Immature natural killer cell (primary cell): ENCODE measurements around the gene CNPY3. TPM values are rescaled to one million over a fixed set of nuclear protein-coding genes. Genes with fewer than 3 reads are reported as not detected.
"Not testable (repeated sequence)": the region's sequence is repeated elsewhere in the genome, so short reads cannot be mapped to it uniquely, and the experiment has no call there.

Experiments
- DNase-seq, 3 donors: peaks; one replicate each; pipeline ENCODE4 v3.0.0; 2022; ENCODE audit warnings: mixed read lengths in 1 of 3
- H3K27ac Mint-ChIP-seq, 6 donors: one replicate each; pipeline ENCODE4 v1.8.0; 2020; ENCODE audit warnings: mixed read lengths in 6 of 6, mild to moderate bottlenecking in 5 of 6, inconsistent platforms in 4 of 6, moderate library complexity in 3 of 6
- H3K27me3 Mint-ChIP-seq, 3 donors: one replicate each; pipeline ENCODE4 v1.8.0; 2020 to 2021; ENCODE audit warnings: low read depth in 3 of 3, mild to moderate bottlenecking in 3 of 3, mixed read lengths in 3 of 3, moderate library complexity in 3 of 3, inconsistent platforms in 1 of 3
- H3K36me3 Mint-ChIP-seq, 3 donors: one replicate each; pipeline ENCODE4 v1.8.0; 2020; ENCODE audit warnings: mixed read lengths in 3 of 3, inconsistent platforms in 2 of 3, mild to moderate bottlenecking in 2 of 3
- H3K4me1 Mint-ChIP-seq, 2 donors: one replicate each; pipeline ENCODE4 v1.8.0; 2020; ENCODE audit warnings: inconsistent platforms in 2 of 2, mild to moderate bottlenecking in 2 of 2, mixed read lengths in 2 of 2, moderate library complexity in 1 of 2
- H3K4me3 Mint-ChIP-seq, 5 donors: one replicate each; pipeline ENCODE4 v1.8.0; 2020; ENCODE audit warnings: mild to moderate bottlenecking in 5 of 5, mixed read lengths in 5 of 5, inconsistent platforms in 3 of 5, moderate library complexity in 3 of 5
- H3K9me3 Mint-ChIP-seq, 6 donors: one replicate each; pipeline ENCODE4 v1.8.0; 2020; ENCODE audit warnings: mild to moderate bottlenecking in 6 of 6, mixed read lengths in 6 of 6, inconsistent platforms in 4 of 6, moderate library complexity in 3 of 6
- polyA plus RNA-seq, 3 donors: library from polyadenylated mRNA; unstranded; fragments of 300-500 nt; fragmentation: Illumina TruSeq; gene quantifications; one replicate each; pipeline ENCODE4 v1.2.3, GENCODE V29; 2021

CNPY3 gene
- polyA plus RNA-seq, result 100 to 1,000 TPM in 2 of 3 donors, 10 to 100 TPM in 1; 92.9 to 129 (median 119) TPM

DNA sequence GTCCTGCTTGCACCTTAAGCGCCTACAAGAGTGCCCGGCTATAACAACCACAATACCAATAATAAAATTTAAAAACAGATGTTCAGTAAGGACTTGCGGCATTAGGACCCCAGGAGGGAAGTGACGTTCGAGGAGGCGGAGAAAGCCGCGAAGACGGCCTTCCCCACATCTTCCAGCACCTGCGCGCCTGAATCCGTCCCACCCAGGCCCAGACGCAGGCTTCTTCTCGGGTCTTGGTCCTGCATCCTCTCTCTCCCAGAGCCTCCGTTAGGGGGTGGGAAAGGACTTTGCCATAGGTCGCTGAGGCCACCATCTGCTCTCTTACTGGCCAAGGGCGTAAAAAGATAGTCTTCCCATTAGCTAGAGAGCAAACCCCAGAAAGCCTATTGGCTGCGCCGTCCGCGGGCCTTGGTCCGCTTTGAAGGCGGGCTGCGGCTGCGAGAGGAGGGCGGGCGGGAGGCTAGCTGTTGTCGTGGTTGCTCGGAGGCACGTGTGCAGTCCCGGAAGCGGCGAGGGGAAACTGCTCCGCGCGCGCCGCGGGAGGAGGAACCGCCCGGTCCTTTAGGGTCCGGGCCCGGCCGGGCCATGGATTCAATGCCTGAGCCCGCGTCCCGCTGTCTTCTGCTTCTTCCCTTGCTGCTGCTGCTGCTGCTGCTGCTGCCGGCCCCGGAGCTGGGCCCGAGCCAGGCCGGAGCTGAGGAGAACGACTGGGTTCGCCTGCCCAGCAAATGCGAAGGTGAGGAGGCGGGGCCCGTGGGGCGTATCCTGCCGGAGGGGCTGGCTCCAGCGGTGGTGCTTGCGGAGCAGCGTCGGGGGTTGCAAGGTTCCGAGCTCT is at the start of gene CNPY3:
Gene CNPY3 (plus strand): TSS at position 495 of the 835 bp plus-strand sequence. CDS start 91 bp downstream, at position 586.
- H3K4me1 Mint-ChIP-seq, result peaks cover 51 to 54% of the 10 kb centered on the region in 2 donors
- peak within 1 kb of the TSS; percentile 96 to 100 (median 99) for H3K27ac Mint-ChIP-seq
- no peaks in the 10 kb centered on the region for H3K9me3 Mint-ChIP-seq
- peaks cover 0 to 4% (median 0%) of the 10 kb centered on the region in 3 donors for H3K36me3 Mint-ChIP-seq
- peak within 1 kb of the TSS; percentile 95 to 99 (median 97) for H3K4me3 Mint-ChIP-seq
- peak; percentile 95 to 97 (median 96) for DNase-seq
- peaks cover 2 to 17% (median 13%) of the 10 kb centered on the region in 3 donors for H3K27me3 Mint-ChIP-seq

DNA sequence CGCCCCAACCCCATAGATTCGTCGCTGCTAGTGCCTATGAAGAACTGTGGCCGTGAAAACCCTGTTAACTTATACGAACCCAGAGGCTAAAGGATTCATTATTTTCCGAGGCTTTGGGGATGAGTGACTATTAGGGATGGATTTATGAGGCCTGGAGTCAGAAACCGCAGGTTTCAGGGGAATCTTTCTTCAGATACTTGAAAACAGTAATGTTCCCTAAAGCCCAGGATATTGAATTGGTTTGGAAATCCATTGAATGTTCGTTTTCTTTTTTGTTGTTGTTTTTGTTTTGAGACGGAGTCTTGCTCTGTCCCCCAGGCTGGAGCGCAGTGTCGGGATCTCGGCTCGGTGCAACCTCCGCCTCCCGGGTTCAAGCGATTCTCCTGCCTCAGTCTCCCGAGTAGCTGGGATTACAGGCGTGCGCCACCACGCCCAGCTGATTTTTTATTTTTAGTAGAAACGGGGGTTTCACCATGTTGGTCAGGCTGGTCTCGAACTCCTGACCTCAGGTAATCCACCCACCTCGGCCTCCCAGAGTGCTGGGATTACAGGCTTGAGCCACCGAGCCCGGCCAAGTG is 49.0 kb upstream of the CNPY3 start:
- not testable (repeated sequence) for H3K9me3 Mint-ChIP-seq, DNase-seq
- Mint-ChIP-seq H3K27me3 (peaks cover 8 to 10% (median 9%) of the 10 kb centered on the region in 3 donors), H3K36me3 (peaks cover 11 to 19% (median 16%) of the 10 kb centered on the region in 3 donors), H3K27ac (peak overlapping the region; percentile 95 to 99 (median 97)), H3K4me1 (peaks cover 25 to 35% of the 10 kb centered on the region in 2 donors), H3K4me3 (peak overlapping the region; percentile 94 to 98 (median 96))

GRCh38 chr6:42880871-42881270 is 48.4 kb upstream of the CNPY3 start:
- Mint-ChIP-seq H3K4me3 (peak overlapping the region; percentile 94 to 98 (median 96)), H3K36me3 (peaks cover 11 to 22% (median 19%) of the 10 kb centered on the region in 3 donors), H3K27ac (peak overlapping the region; percentile 95 to 99 (median 97)), H3K4me1 (peaks cover 25 to 35% of the 10 kb centered on the region in 2 donors), H3K27me3 (peaks cover 8 to 10% (median 9%) of the 10 kb centered on the region in 3 donors)
- not testable (repeated sequence) for H3K9me3 Mint-ChIP-seq, DNase-seq

DNA sequence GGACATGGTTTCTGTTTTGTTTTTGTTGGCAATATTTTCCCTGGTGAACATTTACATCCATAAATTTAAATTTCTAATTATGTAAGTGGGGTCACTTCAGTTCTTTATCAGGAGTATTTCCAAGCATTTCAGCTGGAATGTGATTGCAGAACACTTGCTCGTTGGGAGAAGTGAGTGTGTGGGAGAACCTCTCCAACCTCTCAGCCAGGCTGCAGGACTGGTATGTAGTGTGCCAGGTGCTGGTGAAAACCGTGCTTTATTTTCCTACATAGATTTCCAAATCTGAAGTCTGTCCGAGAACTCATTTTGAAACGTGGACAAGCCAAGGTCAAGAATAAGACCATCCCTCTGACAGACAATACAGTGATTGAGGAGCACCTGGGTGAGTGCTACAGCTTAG is 43.6 kb upstream of the CNPY3 start:
- H3K27ac Mint-ChIP-seq, result peak overlapping the region in 1 of 6 donors; percentile 14
- no peak for DNase-seq
- H3K4me3 Mint-ChIP-seq, result no peak overlapping the region
- H3K4me1 Mint-ChIP-seq, result peaks cover 16 to 28% of the 10 kb centered on the region in 2 donors
- H3K27me3 Mint-ChIP-seq, result peaks cover 2 to 3% (median 2%) of the 10 kb centered on the region in 3 donors
- H3K36me3 Mint-ChIP-seq, result peaks cover 15 to 29% (median 25%) of the 10 kb centered on the region in 3 donors
- no peaks in the 10 kb centered on the region for H3K9me3 Mint-ChIP-seq

DNA sequence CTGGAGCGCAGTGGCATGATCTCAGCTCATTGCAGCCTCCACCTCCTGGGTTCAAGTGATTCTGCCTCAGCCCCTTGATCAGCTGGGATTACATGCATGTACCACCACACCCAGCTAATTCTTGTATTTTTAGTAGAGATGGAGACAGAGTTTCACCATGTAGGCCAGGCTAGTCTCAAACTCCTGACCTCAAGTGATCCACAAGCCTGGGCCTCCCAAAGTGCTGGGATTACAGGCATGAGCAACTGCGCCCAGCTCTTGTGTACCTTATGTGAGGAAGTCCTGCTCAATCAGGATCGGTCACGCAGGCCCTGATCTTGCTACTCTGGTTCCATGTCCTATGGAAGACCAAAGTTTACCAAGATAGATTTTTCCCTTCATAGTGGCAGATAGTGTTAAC is 41.1 kb upstream of the CNPY3 start:
- H3K9me3 Mint-ChIP-seq, H3K27me3 Mint-ChIP-seq, DNase-seq, H3K4me3 Mint-ChIP-seq: not testable (repeated sequence)
- Mint-ChIP-seq H3K4me1 (peaks cover 19 to 26% of the 10 kb centered on the region in 2 donors), H3K36me3 (peaks cover 12 to 26% (median 20%) of the 10 kb centered on the region in 3 donors), H3K27ac (peak overlapping the region in 1 of 6 donors; percentile 30)

GRCh38 chr6:42889815-42890214 is 39.5 kb upstream of the CNPY3 start:
- Mint-ChIP-seq H3K27ac (peak overlapping the region; percentile 85 to 97 (median 94)), H3K4me3 (peak overlapping the region; percentile 96 to 99 (median 98)), H3K36me3 (peaks cover 4 to 14% (median 10%) of the 10 kb centered on the region in 3 donors), H3K4me1 (peaks cover 15 to 16% of the 10 kb centered on the region in 2 donors), H3K9me3 (no peaks in the 10 kb centered on the region), H3K27me3 (peaks cover 4 to 5% (median 4%) of the 10 kb centered on the region in 3 donors)
- no peak for DNase-seq

DNA sequence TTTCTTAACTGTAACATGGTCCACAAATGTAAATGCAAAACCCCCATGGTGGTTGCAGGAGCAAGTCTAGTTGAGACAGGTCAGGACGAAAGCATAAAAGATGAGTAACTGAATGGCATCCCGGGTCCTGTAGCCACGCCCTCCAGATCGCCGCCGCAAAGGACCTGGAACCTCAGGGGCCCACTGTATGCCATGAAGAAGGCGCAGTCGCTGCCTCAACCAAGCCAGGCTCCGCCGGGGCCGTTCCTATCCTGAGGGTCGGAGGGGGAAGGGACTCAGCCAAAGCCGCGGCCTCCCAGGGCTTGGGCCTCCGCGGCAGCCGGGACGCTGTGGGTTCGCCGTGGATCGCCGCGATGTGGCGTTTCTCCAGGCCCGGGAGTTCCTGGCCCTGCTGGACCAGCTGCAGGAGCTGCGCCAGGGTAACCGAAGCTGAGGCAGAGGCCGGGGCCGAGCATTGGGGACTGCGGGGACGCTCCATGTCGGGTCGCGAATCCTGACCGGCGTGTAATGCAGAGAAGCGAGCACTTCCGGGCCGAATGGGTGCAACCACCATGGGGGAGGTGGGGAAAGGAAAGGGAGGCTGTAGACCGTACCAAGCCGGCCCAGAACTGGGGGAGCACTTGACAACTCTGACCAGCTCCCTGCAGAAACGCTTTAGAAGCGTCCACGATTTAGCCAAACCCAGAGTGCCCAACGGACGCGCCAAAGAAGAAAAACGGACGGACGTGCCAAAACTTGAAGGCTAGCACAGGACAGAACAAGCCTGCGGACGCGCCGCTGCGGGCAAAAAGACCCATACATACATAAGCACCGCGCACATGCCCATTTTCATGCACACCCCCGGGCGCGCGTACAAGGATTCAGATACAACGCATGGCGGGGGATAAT is 38.7 kb upstream of the CNPY3 start:
- Mint-ChIP-seq H3K9me3 (no peaks in the 10 kb centered on the region), H3K36me3 (peaks cover 4 to 13% (median 10%) of the 10 kb centered on the region in 3 donors), H3K27me3 (peaks cover 4 to 5% (median 4%) of the 10 kb centered on the region in 3 donors), H3K4me1 (peaks cover 15 to 16% of the 10 kb centered on the region in 2 donors), H3K4me3 (peak overlapping the region; percentile 96 to 99 (median 98)), H3K27ac (peak overlapping the region; percentile 85 to 97 (median 94))
- DNase-seq, result peak; percentile 89 to 90 (median 89)

DNA sequence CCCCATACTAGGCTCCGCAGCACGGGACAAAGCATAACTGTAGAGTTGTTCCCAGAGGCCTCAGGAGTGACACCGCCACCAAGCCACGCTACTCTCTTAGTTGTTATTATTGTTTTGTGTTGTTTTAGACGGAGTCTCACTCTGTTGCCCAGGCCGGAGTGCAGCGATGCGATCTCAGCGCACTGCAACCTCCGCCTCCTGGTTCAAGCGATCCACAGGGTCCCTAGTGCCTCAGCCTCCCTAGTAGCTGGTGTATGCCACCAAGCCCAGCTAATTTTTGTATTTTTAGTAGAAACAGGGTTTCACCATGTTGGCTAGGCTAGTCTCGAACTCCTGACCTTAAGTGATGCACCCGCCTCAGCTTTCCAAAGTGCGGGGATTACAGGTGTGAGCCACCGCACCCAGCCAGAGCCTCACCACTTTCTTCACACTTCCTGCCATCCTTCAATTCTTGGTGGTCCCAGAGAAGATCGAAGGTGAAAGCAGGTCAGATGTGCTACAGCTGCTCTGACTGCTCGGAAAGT is 38.0 kb upstream of the CNPY3 start:
- H3K4me3 Mint-ChIP-seq, result peak overlapping the region; percentile 96 to 99 (median 98)
- peaks cover 4 to 5% (median 4%) of the 10 kb centered on the region in 3 donors for H3K27me3 Mint-ChIP-seq
- H3K36me3 Mint-ChIP-seq, result peaks cover 2 to 6% (median 3%) of the 10 kb centered on the region in 3 donors
- H3K9me3 Mint-ChIP-seq, result no peaks in the 10 kb centered on the region
- H3K4me1 Mint-ChIP-seq, result peaks cover 15 to 16% of the 10 kb centered on the region in 2 donors
- H3K27ac Mint-ChIP-seq, result peak overlapping the region; percentile 85 to 97 (median 94)
- DNase-seq, result no peak

DNA sequence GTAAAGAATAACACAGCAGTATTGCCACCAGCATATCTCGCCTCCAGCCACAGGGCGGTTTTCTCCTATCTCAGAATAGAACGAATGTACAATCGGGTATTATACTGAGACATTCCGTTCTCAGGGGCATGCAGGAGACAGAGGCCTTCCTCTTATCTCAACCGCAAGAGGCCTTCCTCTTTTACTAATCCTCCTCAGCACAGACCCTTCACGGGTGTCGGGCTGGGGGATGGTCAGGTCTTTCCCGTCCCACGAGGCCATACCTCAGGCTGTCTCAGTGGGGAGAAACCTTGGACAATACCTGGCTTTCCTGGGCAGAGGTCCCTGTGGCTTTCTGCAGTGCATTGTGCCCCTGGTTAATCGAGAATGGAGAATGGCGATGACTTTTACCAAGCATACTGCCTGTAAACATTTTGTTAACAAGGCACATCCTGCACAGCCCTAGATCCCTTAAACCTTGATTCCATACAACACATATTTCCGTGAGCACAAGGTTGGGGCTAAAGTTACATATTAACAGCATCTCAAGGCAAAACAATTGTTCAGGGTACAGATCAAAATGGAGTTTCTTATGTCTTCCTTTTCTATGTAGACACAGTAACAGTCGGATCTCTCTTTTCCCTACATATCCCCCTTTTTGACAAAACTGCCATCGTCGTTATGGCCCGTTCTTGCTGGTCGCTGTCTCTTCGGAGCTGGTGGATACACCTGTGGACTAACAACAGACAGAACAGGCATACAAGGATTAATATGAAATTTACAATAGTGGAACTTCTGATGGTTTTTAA is 35.0 kb upstream of the CNPY3 start:
- not testable (repeated sequence) for H3K36me3 Mint-ChIP-seq, H3K9me3 Mint-ChIP-seq, H3K27ac Mint-ChIP-seq, H3K4me3 Mint-ChIP-seq, H3K27me3 Mint-ChIP-seq, DNase-seq
- peaks cover 16 to 21% of the 10 kb centered on the region in 2 donors for H3K4me1 Mint-ChIP-seq

GRCh38 chr6:42896178-42896719 is 33.0 kb upstream of the CNPY3 start:
- H3K27ac Mint-ChIP-seq, result no peak overlapping the region
- H3K36me3 Mint-ChIP-seq, result no peaks in the 10 kb centered on the region
- H3K4me3 Mint-ChIP-seq, result no peak overlapping the region
- no peaks in the 10 kb centered on the region for H3K9me3 Mint-ChIP-seq
- H3K4me1 Mint-ChIP-seq, result peaks cover 4 to 8% of the 10 kb centered on the region in 2 donors
- peaks cover 0 to 3% (median 0%) of the 10 kb centered on the region in 3 donors for H3K27me3 Mint-ChIP-seq
- DNase-seq, result no peak

- peak; percentile 62 to 73 (median 64) for DNase-seq
- Mint-ChIP-seq H3K9me3 (no peaks in the 10 kb centered on the region), H3K36me3 (no peaks in the 10 kb centered on the region), H3K4me3 (no peak overlapping the region), H3K4me1 (peaks cover 4 to 12% of the 10 kb centered on the region in 2 donors), H3K27me3 (no peaks in the 10 kb centered on the region), H3K27ac (no peak overlapping the region)
Observed at GRCh38 chr6:42898891-42899361, 30.4 kb upstream of the CNPY3 start.

DNA sequence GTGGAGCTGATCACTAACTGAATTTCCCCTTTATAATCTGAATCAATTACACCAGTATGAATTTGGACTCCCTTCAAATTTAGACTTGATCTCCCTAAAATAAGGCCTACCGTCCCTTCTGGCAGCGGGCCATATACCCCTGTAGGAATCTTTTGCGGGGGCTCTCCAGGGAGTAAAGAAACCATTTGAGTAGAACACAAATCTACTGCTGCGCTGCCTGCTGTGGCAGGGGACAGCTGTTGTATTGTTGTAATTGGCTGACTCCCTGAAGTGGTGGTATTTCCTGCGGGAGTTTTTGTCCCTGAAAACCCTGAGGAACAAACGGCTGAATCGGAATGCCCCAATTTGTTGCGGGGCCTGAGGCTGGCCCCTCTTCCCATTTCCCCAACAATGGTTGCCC is 29.4 kb upstream of the CNPY3 start:
- Mint-ChIP-seq H3K4me1 (peaks cover 4 to 12% of the 10 kb centered on the region in 2 donors), H3K27ac (no peak overlapping the region), H3K4me3 (no peak overlapping the region), H3K9me3 (no peaks in the 10 kb centered on the region), H3K36me3 (no peaks in the 10 kb centered on the region), H3K27me3 (no peaks in the 10 kb centered on the region)
- no peak for DNase-seq
